Cortex of kidney (tissue), 1 donor: ENCODE data around the gene HPN.

Experiments
- DNase-seq: peaks from one replicate; lab custom pipeline; 2025; lab: John Stamatoyannopoulos, UW

The HPN gene

DNA sequence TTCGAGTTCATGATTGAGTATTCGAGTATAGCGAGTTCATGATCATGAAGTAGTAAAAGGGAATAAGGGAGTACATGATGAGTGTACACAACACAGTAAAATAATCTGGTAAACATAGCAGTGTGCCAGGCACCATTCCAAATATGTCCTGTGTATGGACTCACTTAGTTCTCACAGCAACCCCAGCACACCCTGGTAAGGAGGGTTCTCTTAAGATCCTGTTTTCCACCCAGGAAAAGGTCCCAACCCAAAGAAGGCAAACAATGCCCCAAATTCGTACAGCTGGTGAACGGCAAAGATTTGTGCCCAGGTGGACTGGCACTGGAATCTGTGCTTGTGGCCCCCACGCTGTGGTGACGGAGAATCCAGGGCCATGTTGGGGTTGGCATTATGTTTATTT, 21.4 kb downstream of the HPN start:
- DNase-seq = no peak

DNA sequence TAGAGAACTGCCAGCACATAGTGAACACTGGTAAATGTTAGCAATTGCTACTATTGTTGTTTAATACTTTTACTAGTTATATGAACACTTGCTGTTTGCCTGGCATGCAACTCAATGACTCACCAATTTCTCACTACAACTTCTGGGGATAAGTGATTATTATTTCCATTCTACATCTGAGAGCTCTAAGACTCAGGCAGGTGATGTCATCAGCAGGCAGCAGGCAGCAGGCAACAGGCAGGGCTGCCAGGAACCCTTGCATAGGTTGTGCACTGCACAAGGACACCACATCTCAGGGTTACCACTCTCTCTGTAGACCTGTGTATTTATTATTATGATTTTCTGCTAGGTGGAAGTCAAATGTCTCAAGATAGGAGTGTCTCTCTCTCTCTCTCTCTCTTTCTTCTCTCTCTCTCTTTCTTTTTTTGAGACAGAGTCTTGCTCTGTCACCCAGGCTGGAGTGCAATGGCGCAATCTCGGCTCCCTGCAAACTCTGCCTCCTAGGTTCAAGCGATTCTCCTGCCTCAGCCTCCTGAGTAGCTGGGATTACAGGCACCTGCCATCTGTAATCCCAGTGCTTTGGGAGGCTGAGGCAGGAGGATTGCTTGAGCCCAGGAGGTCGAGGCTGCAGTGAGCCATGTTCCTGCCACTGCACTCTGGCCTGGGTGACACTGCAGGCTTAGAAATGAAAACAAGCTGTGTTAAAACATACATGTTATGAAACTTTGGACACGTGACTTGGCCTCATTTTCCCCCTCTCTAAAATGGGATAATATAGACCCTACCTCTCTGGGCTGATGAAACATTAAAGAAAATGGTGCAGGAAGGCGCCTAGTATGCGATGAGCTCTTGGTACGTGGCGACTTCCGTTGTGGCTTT, 22.7 kb downstream of the HPN start:
- no peak for DNase-seq

DNA sequence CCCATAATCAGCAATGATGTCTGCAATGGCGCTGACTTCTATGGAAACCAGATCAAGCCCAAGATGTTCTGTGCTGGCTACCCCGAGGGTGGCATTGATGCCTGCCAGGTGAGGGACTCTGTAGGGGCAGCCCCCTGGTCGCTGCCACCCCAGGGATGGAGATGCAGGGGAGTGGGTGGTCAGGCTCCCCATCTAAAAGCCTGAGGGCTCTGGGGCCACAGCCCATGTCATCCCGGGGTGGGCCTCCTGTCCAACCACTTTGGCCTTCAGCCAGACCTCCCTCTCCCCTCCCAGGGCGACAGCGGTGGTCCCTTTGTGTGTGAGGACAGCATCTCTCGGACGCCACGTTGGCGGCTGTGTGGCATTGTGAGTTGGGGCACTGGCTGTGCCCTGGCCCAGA, 24.1 kb downstream of the HPN start:
- no peak for DNase-seq

DNA sequence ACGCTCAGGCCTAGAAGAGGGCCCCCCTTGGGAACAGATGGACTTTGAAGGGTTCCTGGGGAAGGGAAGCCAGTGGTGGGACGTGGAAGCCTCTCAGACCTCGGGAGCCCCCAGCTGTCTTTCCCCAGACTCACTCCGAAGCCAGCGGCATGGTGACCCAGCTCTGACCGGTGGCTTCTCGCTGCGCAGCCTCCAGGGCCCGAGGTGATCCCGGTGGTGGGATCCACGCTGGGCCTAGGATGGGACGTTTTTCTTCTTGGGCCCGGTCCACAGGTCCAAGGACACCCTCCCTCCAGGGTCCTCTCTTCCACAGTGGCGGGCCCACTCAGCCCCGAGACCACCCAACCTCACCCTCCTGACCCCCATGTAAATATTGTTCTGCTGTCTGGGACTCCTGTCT, 24.6 kb downstream of the HPN start:
- no peak for DNase-seq

DNA sequence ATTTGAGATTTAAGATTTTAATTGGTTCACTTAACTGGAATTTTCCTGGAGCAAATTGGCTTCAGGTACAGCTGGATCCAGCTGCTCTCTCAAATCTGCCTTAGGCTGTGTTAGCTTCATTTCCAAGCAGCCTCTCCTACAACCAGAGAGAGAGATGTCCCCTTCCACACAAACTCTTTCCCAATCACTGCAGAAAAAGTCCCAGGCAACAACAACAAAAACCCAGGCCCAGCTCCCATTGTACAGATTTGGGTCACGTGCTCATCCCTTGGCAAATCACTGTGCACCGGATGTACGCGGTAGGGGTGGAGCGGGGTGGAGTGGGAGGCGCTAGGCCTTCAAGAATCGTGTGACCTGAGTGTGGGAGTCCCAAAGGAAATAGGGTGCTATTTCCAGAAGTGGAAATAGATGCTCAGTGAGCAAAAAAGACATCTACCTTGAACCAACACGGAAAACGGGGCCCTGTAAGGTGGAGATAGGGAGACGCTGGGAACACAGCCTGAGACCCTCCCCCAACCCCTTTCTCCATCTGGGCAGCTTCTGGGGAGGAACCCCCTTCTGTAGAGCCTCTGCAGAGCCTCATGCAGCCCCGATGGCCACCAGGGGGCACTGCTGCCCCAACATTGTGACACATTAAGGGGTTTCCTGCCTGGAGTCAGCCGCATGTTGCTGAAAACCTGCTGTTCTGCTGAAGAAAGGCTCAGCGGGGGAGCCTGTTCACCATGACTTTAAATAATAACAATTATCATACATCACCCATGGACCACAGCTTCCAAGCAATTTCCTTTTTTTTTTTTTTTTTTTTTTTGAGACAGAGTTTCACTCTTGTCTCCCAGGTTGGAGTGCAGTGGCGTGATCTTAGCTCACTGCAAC, 25.4 kb downstream of the HPN start:
- DNase-seq = no peak

DNA sequence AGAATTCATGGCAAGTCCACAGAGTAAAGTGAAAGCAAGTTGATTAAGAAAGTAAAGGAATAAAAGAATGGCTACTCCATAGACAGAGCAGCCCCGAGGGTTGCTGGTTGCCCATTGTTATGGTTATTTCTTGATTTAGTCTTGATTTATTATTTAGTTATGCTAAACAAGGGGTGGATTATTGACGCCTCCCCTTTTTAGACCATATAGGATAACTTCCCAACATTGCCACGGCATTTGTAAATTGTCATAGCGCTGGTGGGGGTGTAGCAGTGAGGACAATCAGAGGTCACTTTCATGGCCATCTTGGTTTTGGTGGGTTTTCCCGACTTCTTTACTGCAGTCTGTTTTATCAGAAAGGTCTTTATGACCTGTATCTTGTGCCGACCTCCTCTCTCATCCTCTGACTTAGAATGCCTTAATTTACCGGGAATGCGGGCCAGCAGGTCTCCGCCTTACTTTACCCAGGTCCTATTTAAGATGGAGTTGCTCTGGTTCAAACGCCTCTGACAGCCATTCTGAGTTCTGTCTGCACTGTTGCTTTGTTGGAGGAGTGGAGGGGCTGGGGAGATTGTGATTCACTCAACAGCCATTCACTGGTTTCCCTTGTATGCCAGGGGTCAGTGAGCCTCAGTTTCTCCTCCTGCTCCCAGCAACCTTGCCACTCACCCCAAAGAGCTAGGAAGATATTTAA, 27.6 kb downstream of the HPN start:
- no peak for DNase-seq

DNA sequence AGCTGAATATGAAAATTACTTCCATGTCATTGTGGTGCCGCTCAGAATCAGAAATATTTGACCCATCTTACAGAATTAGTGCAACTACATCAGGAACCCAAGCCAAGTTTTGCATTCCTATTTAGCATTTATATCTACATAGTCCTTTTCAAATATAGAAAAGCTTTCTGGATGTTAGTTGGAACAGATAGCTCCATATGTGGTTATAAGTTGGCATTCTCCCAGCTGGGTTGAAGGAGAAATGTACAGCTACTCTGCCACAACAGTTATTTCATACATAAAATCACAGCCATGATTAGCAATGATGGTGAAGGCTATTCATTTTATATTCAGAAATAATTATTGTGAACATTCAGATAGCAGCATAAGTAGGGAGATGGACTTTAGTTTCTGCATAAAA, 28.2 kb downstream of the HPN start:
- DNase-seq = no peak

DNA sequence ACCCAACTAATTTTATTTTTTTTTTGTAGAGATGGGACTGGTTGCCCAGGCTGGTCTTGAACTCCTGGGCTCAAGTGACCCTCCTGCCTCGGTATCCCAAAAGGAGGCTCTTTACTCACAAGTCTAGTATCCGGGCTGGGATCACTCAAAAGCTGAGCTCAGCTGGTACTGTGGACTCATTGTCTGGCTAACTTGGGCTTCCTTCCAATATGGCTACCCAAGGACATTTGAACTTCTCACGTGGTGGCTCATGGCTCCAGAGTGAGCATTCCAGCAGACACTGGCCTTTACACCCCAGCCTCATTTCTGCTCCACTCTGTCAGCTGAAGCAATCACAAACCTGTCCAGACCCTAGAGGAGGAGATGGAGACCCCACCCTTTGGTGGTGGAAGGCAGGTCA, 28.9 kb downstream of the HPN start:
- DNase-seq = no peak

DNA sequence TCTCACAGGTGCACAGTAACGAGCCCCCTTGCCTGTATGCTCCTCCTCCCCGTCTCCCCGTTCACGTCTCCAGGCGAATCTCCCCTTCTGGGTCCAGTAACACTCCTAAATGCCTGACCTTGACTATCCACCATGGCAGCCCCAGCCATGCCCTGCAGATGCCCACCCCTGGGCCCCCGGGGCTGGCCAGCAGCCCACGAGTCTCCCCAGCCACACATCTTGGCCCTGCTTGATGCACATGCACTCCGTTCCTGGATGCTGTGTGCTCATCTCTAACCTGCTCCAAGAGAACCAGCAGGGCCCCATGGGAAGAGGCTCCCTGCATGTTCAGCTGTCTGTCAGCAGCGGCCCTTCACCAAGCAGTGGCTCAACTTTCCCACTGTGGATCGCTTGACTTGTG, 32.0 kb downstream of the HPN start:
- no peak for DNase-seq

DNA sequence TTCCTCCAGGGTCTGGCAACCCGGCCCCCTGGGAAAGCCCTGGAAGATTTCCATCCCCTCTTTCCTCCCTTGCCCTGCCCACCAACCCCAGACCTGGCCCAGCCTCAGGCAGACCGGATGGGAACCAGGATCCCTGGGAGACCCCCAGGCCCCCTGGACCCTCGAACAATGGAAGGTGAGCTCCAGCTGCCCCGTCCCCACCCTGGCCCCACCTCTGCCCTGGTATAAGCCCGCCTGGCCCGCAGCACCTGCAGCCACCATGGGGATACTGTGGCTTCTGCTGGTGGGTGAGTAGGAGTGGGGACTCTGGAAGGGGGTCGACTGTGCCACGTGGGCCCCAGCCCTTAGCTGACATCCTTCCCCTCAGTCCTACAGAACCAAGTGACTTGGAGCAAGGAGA, 32.4 kb downstream of the HPN start:
- no peak for DNase-seq

DNA sequence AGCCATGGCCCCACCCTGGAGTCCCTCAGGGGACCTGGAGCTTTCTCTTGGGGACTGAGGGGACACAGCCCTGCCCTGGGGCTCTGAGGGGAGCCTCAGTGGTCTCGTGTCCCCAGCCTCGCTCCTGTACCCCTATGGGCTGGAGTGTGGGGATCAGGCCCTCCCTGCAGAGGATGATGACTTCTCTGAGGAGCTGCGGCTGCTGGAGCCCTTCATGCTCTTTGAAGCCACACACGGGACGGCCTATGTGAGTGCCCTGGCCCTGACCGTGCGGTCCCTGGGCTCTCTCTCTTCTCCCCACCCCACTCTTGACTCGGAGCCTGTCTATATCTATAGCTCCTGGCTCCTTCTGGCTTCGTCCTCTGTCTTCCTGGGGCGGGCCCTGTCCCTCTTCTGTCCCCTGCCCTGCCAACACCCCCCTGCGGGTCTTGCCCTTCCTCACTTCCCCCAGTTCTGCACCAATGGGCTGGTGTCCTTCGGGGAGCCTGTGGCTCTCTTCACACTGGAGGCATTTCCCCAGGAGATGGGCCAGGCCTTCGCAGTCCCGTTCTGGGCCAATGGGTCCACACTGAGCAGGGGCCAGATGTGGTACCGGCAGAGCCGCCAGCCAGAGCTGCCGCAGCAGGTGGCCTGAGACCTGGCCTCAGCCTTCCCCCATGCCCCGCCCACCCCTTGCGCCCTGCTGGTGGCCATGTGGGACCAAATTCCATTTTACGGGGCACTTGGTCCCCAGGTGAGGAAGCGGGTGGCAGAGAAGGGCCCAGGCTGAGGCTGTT, 33.1 kb downstream of the HPN start:
- no peak for DNase-seq

DNA sequence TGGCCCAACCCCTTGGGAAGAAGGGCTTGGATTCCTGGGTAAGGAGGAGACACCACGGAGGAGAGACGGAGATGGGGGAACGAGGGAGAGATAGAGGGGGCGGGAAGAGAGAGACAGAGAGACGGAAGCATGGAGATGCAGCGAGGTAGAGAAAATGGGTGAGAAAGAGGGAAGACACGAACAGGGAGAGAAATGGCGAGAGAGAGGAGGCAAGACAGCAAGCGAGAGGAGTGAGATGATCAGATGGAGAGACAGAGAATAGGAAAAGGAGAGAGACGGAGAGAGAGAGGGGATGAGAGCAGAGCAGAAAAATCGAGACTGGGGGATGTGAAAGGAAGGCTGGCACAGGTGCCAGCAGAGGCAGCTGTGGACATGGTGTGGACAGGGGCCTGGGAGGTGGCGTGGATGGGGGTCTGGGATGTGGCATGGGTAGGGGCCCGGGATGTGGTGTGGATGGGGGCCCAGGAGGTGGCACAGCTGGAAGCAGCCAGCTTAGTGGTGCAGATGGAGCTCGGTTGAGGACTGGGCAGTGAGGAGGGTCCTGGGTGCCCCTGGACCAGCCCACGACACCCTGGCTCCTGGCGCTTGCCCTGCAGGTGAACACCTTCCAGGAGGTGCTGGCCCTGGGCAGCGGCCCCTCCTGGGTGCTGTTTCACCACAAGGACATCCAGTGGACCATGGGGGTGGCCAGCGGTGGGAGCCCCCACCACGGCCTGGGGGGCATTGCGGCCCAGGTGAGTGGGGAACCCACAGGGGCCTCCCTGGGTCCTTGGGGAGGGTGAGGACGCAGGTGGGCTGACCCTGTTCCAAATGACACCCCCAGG, 33.9 kb downstream of the HPN start:
- DNase-seq = no peak

DNA sequence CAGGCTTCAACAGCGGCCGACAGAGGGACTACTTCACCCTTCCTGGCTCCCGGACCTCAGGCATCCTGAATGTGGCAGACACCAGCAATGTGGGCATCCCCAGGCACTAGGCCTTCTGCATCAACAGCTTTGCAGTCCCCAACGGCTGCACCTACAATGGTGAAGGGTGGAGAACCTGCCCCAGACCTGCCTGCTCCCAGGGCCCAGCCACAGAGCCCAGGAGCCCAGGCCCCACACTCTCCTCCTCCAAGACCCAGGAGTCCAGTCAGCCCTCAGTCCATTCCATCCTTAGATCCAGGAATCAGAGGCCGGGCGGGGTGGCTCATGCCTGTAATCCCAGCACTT, 34.5 kb downstream of the HPN start:
- no peak for DNase-seq

DNA sequence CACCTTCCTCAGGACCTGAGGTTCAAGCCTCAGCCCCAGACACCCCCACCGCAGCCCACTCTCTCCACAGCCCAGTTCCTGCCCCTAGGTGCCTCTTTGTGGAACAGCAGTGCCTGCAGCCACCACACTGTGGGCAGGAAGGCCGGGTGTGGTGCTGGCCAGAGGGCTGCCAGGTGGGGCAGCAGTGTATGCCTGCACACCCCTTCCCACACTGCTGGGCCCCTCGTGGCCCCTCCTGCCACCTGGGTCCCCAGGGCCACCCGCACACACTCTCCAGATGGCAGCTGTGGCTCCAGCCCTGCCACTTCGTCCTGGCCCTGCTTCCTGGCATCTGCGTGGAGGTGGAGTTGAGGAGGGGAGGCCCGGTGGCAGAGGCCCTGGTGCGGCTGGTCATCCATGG, 35.1 kb downstream of the HPN start:
- no peak for DNase-seq

DNA sequence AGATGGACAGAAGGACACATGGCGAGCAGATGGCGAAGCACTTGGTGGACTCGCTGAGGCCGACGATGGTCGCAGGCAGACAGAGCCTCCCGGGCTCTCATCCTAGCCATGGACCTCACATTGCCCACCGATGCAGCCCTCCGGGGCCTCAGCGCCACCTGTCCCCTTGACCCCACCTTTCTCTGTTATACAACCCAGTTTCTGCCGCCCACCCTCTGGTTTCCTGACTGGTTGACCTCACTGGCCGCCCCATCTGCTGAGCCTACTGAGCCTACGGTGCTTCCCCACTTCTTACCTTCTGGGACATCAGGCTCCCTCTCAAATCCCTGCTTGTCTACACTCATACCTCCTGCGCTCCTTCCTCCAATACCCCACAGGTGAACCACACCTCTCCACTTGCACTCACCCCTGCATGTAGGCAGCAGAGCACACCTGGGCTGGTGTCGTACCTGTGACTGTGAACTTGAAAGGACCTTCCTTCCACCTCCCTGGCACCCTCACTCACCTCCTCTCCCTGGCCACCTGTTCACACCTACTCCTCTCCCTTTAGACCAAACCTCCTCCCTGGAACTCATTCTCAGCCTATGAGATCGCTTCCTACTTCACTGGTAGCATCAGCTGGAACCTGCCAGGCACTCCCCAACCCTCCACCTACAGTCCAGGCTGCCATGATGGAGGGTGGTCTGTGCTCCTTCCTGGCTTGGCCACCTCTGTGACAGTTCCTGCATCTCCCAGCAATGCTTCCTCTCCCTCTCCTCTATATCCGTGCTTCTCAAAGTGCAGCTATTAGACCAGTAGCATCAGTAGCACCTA, 36.1 kb downstream of the HPN start:
- no peak for DNase-seq

DNA sequence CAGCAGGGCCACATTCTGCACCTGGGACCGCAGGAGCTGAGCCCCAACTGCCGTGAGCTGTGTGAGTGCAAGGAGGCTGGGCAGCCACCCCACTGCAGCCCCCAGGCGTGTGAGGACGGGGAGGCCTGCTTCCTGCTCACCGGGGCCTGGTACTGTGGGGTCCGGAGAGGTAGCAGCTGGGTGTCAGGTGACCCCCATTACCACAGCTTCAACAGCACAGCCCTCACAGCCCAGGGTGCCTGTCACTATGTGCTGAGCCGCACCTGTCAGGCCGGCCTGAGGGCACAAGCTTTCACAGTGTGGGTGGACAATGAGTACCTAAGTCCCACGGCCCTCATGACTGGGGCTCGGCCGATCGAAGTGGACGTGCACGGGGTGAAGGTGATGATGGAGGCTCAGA, 38.3 kb downstream of the HPN start:
- no peak for DNase-seq

DNA sequence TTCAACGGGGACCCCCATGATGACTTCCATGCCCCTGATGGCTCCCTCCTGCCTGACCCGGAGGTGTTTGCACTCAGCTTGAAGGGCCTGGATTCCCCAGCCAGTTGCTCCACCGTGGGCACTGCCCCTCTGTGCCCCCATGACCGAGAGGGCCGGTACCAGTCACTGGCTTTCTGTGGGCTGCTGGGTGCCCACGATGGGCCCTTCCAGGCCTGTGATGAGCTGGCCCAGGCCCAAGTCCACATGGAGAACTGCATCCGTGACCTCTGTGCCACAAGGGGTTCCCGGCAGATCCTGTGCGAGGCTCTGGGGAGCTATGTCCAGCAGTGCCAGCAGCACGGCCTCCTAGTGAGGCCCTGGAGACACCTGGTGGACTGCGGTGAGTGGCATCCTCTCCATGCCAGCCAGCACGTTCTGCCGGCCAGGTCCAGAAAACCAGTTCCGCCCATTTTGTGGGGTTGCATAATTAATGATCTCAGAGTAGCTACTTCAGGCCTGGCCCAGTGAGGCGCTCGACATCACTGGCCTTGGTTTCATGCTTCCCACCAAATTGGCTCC, 39.2 kb downstream of the HPN start:
- DNase-seq = no peak

DNA sequence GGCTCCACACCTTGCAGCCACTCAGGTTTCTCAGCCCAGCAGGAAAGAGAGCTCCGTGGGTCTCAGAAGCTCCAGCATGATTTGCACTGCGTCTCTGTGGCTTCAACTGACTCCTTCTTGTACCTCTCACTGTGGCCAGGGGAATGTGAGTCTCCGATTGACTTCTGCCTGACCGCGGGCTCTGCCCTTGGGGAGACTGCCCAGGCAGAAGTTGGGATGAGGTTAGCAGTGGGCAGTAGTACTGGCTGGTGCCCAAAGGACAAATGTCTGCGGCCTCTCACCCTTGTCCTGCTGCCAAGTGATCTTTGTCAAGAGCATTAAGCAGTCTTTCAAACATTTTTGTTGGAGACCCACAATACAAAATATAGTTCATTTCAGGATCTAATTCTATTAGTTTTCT, 39.7 kb downstream of the HPN start:
- no peak for DNase-seq

DNA sequence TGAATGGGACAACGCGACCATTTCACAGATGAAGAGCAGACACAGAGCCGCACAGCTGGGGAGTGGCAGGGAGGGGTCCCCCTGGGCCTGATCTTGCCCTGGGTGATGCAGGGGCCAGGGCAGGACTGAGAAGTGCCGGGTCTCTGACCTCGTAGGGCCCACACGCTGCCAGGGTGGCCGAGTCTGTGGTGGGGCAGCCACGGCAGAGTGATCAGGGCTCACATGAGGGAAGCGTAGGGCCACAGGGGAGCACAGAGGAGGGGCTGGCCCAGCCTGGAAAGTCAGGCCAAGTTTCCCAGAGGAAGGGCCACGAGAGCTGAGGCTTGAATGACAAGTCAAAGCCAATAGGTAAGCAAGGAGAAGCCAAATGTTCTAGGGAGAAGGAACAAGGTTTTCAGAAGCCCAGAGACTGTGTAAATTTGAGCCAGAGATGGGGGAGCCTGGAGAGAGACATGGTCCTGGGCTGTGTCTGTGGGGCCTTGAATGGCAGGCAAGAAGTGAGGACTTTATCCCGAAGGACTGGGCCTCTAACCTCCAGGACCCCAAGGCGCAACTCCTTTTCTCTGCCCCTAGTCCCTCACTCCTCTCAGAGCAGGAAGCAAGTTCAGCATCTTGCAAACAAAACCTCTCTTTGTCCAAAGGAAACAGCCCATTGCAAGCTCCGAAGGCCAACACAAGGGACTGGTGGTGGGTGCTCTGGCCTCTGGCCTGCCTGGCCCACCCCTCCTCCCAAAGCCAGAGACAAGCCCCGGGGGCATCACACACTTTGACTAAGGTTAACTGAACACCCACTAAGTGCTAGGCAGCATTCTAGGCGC, 42.4 kb downstream of the HPN start:
- DNase-seq = no peak
